HG02763 (cell line): ENCODE data around the gene TENT4B.
"Not testable (repeated sequence)": the region's sequence is repeated elsewhere in the genome, so short reads cannot be mapped to it uniquely, and the experiment has no call there.

Source experiments
- ATAC-seq: cut with Tn5 transposase; IDR thresholded peaks from one replicate; pipeline ENCODE4 v1.9.1; 2021; ENCODE audit warnings: mild to moderate bottlenecking, moderate library complexity; ENCODE audit not compliant: unreplicated experiment

Gene TENT4B

GRCh38 chr16:50229149-50229726 is 76.1 kb downstream of the TENT4B start:
- ATAC-seq: no peak

- ATAC-seq: no peak
These were observed 81.9 kb downstream of the TENT4B start for GRCh38 chr16:50234771-50235556.

DNA sequence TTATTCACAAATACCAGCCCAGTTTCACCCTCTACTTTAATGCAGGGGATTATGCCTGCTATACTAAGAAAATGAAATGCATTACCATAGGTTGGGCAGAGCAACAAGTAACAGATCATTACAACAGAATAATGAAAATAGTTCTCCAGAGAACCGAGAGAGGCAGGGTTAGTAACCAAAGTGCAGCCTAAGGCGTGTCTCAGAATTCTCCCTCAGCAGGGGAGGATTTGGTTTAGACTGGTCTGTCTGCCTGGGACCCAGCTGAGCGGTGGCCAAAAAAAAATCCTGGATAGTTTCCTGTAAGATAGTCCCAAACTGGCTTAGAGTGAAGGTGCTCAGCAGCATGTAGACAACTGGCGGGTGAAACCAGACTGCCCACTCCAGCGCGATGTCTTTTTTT is 82.5 kb downstream of the TENT4B start:
- ATAC-seq: no peak

DNA sequence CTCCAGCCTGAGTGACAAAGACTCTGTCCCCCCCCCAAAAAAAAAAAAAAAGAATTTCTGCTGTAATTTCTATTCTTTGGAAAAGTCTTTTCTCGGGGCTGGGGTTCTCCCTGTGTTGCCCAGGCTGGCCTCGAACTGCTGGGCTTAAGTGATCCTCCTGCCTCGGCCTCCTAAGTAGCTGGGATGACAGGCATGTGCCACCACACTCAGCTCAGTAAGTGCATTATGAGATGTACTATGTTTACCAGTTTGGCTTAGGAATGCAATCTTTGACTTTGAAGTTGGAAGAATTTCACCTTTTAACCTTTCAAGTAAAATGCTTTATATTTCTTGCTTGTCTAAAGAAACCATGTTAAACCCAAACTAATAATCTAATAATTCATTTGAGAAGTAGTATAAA is 85.2 kb downstream of the TENT4B start:
- no peak for ATAC-seq

DNA sequence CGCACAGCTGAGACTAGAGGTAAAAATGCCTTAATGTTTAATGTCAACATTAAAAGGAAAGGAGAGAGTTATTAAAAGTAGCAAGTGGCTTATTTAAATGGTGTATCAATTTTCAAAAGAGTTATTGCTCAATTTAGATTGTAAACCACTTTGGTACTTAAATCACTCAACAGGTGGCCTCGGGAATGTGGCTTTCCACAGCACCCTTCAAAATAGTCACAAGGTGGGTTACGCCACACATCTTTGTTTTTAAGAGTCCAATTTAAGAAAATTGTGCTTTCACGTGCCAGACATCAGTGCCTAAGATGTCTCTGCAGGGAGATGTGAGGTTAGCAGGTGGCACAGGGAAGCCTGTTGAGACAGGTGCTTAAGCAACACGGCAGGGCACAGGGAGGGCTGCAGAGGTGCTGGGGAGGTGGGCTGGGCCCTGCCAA is 85.8 kb downstream of the TENT4B start:
- no peak for ATAC-seq

GRCh38 chr16:50243024-50243423 is 89.9 kb downstream of the TENT4B start:
- ATAC-seq: not testable (repeated sequence)

- no peak for ATAC-seq
These were observed 91.0 kb downstream of the TENT4B start for GRCh38 chr16:50244140-50244503.

GRCh38 chr16:50244504-50245416 is 91.7 kb downstream of the TENT4B start:
- no peak for ATAC-seq

- ATAC-seq: no peak
These were observed 92.6 kb downstream of the TENT4B start for GRCh38 chr16:50245417-50246298.

DNA sequence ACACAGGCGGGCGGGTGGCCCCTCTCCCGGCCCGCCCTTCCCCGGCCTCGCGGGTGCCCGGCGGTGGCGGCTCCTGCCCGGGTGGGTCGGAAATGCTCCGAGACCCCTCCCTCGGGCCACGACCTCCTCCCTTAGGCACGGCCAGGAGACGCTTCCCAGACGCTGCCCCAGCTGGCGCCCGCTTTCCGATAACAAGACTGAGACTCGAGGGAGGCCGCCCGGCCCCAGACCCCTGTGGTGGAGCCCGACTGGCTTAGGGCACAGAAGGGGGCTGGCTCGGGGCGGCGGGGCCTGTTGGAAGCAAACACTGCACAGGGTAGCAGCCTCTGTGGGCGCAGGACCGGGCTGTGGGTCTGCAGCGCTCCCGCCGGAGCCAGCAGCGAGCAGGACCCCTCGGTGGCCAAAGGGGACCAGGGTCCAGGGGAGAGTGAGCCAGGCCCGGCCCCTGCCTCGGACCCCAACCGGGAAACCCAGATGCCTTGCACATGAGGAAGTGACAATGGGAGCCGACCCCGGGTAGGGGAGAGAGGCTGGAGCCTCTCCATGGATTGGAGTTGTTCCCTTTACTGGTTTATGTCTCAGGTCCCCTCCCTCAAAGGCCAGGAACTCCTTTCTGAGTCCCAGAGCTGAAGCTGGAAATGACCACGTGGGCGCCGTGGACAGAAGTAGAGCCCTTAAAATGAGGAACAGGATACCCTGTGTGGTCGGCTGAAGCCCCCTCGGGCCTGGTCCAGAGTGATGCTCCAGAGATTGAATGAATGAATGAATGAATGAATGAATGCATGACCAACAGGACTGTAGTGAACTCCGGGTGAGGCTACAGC is 93.4 kb downstream of the TENT4B start:
- no peak for ATAC-seq

DNA sequence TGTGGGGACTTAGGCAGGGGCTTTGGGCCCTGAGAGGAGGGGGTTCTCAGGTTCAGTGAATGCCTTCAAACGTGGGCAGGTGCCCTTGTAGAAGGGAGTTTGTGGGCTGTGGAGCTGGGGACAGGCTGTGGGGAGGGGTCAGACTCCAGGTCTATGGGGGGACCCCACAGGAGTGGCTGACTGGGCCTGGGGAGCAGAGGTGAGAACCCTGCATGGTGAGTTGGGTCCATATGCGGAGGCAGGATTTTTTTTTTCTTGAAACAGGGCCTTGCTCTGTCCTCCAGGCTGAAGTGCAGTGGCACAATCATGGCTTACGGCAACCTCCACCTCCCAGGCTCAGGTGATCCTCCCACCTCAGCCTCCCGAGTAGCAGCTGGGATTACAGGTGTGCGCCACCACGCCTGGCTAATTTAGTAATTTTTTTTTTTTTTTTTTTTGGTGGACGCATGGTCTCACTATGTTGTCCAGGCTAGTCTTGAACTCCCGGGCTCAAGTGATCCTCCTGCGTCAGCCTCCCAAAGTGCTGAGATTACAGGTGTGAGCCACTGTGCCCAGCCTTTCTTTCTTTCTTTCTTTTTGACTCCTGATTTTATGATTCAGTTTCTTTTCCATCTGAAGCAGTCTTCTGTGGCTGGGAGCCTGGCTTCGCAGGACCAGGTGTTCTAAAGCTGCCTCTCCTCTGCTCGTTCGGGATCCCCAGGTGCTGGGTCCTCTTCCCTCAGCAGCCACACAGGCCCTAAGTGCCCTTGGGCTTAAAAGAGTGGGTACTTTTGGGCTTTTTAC is 94.2 kb downstream of the TENT4B start:
- no peak for ATAC-seq

DNA sequence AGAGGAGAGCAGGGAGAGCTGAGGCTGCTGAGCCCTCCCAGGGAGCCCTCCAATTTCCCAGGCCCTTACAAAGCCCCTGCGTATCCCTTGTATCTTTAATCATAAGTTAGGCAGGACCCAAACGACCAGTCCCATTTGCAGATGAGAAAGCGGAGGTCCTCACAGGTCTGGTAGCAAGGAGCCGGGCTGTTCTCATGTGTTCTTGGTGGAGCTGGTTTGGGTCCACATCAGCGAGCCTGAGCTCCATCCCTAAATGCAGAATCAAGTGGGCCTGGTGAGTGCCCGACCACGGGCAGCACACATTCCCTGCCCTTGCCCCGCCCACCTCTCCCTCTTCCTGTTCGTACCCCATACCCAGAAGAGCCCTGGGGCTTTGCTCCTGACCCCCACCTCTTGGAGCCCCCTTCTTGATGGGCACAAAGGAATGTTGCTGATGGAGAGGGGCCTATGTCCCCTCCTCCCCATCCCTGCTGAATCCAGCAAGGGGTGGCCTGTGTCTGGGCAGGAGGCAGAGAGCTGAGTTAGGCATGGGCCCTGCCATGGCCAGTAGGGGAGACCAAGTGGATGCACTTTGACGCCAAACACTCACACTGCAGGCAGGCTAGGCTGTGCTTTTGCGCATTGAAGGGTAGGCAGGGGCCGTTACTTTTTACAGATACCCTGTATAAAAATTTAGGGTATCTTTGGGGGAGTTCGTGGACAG is 95.0 kb downstream of the TENT4B start:
- no peak for ATAC-seq

DNA sequence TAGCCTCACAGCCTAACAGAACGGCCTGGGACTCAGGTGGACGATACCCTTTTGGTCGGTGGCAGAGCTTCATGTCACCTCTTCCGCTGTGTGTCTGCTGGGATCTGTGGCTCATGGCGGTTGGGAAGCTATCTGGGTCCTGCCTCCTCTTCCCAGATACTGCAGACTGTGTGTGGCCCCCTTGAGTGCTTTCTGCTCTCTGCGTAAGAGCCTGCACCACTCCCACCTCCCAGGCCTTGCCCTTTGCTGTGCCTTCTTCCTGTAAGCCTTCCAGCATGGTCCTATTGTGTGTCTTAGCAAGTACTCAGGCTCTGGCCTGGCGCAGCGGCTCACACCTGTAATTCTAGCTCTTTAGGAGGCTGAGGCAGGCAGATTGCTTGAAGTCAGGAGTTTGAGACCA is 95.7 kb downstream of the TENT4B start:
- no peak for ATAC-seq

- no peak for ATAC-seq
These were observed 98.4 kb downstream of the TENT4B start for GRCh38 chr16:50251375-50252081.

DNA sequence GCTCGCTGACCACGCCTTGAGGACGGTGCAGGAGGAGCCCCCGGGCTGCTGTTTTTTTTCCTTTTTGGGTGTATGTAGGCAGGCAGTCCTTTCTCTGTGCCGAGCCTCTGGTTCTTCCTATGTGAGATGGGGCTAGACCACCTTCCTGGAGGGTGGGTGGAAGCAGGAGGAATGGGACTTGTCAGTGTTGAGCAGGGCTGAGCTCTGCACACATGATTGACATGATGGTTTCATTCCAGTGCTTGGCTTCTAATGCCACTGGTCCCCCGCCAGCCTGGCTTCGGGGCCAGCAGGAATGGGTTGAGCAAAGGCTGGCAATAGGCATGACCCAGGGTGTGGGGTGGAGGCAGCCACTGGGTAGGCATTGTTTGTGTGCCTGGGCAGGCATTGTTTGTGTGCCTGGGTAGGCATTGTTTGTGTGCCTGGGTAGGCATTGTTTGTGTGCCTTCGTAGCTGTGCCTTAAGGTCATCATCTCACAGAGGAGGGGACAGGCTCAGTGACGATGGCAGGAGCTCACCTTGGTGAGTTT is 99.0 kb downstream of the TENT4B start:
- no peak for ATAC-seq

DNA sequence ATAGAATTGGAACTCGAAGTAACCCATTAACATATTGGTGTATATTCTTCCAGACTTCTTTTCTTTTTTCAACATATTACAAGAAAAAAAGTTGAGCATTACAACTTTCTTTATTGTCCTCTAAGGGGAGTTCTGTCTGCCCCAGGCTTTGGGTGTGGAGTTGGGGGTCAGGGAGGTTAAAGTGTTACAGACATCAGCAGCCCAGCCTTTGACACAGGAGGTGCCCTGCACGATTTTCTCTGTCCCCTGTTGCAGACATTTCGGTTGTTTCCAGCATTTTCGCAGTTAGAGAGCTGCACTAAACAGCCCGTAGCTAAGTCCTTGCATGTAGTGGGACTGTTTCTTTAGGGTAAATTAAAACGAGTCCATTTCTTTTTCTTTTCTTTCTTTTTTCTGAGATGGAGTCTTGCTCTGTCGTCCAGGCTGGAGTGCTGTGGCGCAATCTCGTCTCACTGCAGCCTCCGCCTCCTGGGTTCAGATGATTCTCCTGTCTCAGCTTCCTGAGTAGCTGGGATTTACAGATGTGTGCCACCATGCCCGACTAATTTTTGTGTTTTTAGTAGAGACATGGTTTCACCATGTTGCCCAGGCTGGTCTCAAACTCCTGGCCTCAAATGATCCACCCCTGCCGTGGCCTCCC is 99.9 kb downstream of the TENT4B start:
- ATAC-seq: no peak

GRCh38 chr16:50253514-50253910 is 100.4 kb downstream of the TENT4B start:
- no peak for ATAC-seq
